Upper lobe of left lung (tissue), 4 donors: Measurements from ENCODE around the gene PNMA8A.

Experiments
- CTCF ChIP-seq, 6 experiments: fragments of 450-650 bp in 4 of 6; fragments of 200-600 bp in 2 of 6; sonication (generic) in 2 of 6; IDR thresholded peaks; one replicate each; pipeline ENCODE4 v1.5.1; 2016 to 2019; ENCODE audit warnings: antibody characterized with exemption in 6 of 6
- EP300 ChIP-seq, 4 donors: sonication (generic); formaldehyde crosslinking; IDR thresholded peaks; one replicate each; pipeline ENCODE4 v1.5.1; 2017; ENCODE audit warnings: antibody characterized with exemption in 4 of 4, control low read depth in 2 of 4
- POLR2A ChIP-seq, 4 donors: fragments of 450-650 bp; IDR thresholded peaks; one replicate each; pipeline ENCODE4 v1.5.1; 2016 to 2017; ENCODE audit warnings: antibody characterized with exemption in 4 of 4, mild to moderate bottlenecking in 2 of 4
- POLR2AphosphoS5 ChIP-seq, 2 donors: sonication (generic); formaldehyde crosslinking; IDR thresholded peaks; one replicate each; pipeline ENCODE4 v1.5.1; 2017; ENCODE audit warnings: antibody characterized with exemption in 2 of 2

- TF ChIP-seq EP300 (IDR thresholded peaks at IDR 0.05) (no peak), CTCF (IDR thresholded peaks at IDR 0.05) (no peak), POLR2AphosphoS5 (IDR thresholded peaks at IDR 0.05) (no peak), POLR2A (IDR thresholded peaks at IDR 0.05) (no peak)
Observed at GRCh38 chr19:46447006-46447405, 24.4 kb downstream of the PNMA8A start.
